T-helper 2 cell treated with Interferon-gamma antibody and Interleukin-4, amounts not matched to agents 100 ng/mL and 5 ng/mL, for 36 hours (primary cell): ENCODE measurements around the gene EME2. TPM values are rescaled to one million over a fixed set of nuclear protein-coding genes. Genes with fewer than 3 reads are reported as not detected.

Experiments used
- intact Hi-C: fragments of 100-400 bp; cut with micrococcal nuclease; formaldehyde crosslinking; loops from one replicate; pipeline ENCODE4 v1.15.1; 2023
- total RNA-seq: library from RNA; stranded (reverse); gene quantifications from 2 replicates; pipeline ENCODE4 v1.2.3, GENCODE V29; 2022

EME2 gene
- total RNA-seq, 1 donor from 2014 or later: 34.1 TPM

DNA sequence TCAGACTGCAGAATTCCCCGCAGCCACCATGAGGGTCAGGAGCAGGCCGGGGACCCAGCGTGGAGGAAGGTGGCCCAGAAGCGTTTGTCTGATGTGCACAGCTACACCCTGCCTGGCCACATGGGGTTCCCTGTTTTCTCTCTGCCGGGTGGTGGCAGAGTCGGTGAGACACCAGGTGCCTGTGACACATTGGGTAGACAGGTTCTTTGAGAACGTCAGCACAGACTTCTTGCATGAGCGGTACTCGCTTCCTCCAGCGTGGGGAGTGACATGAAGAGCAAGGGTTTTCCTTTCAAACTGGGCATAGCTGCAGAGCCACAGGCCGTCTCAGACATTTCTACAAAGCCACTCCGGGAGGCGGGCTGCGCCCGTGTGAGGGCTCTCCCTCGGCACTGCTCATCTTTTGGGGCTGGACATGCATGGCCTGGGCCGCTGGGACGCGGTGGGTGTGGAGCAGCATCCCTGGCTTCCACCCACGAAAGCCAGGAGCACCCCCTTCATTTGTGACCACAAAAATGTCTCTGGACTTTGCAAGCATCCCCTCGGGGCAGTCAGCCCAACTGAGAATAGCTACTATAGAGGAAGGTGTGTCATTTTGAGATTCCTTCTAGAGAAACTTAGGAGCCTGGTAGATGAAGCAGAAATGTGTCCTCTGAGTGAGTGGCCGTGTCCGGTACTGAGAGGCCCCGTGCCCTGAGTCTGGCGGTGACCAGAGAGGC is 27.3 kb upstream of the EME2 start:
- intact Hi-C loops: no loop called here

DNA sequence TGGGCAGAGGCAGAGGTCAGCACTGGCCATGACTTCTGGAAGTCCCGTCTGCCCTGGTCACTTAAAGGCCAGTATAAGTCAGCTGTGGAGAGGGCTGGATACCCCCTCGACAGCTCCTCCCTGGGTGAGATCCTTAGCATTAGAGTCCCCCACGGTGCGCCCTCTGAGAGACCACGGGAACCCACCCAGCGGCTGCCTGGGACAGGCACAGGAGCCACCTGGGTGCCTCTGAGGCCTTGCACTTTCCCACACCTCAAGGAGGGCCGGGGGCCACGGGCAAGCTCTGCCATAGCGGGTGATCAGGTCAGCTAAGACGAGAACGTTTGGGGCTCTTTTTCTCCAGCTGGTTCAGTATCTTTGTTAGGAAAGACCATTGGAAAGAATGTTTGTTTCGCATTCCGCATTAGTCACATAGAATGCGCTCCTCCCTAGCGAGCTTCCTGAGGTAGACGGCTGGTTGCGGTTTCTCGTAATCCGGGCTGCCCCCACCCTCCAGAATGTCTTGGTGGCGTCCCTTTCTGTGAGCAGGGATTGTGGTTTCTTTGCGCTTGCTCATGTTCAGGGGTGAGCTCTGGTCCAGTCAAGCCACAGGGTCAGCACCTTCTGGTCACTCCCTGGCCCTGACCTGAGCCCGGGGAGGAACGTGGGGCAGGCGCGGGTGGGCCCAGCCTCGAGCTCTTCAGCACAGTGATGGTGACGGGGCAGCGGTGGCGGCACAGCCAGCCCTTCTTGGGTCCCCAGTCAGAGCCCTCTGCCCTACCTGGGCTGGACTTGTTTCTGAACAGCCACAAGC is 26.5 kb upstream of the EME2 start:
- intact Hi-C loops: no loop called here

DNA sequence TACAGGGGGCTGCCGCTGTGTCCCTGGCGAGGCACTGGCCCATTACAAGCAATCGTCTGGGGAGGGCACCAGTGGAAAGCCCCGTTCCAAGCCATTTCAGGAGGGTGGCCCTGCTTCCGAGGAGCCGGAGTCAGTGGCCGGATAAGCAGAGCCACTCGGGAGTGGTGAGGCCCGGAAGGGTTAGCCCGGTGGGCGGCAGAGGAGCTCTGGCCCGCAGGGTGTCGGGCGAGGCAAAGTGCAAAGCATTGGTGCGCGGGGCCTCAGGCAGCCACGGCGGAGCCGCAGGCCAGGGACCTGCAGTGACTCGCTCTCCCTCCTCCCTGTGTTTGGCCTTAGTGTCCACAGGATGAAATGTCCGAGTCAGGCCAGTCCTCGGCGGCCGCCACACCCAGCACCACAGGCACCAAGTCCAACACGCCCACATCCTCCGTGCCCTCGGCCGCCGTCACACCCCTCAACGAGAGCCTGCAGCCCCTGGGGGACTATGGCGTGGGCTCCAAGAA is 25.9 kb upstream of the EME2 start:
- intact Hi-C loops: no loop called here

- intact Hi-C loops: no loop called here
Observed at GRCh38 chr16:1747934-1748333, 24.7 kb upstream of the EME2 start.

- intact Hi-C loops: no loop called here
Observed at GRCh38 chr16:1749152-1750117, 23.2 kb upstream of the EME2 start.

DNA sequence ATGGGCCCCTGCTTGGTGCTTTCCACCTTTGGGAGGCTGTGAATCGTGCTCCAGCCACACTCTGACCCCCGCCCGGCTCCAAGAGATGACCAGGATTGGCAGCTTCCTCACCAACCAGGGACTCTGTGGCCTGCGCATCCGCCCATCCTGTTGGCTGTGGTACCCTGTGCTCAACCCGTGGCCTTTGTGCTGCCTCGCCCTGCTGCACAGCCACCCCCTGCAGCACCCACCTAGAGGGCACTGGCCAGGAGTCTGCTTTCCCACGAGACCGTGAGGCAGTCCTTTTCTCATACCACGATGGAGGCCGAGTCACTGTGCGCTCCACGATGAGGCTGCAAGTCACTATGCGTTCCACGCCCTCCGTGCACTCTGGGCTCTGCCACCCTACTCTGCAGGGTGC is 20.7 kb upstream of the EME2 start:
- intact Hi-C loops: no loop called here

- intact Hi-C loops: no loop called here
Observed at GRCh38 chr16:1752853-1753252, 19.8 kb upstream of the EME2 start.

DNA sequence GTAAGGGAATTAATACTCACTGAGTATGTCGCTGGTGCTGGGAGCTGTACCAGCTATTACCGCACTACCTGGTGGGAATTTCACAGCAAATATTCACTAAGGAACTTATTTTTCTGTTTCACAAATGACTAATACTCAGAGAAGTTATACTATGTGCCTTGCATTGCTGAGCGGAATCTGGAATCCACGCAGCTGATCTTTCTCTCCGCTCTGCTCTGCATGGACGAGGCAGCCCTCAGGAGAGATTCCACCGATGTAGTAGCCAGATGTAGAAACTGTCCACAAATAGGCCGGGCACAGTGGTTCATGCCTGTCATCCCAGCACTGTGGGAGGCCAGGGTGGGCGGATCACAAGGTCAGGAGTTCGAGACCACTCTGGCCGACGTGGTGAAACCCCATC is 18.4 kb upstream of the EME2 start:
- intact Hi-C loops: no loop called here

DNA sequence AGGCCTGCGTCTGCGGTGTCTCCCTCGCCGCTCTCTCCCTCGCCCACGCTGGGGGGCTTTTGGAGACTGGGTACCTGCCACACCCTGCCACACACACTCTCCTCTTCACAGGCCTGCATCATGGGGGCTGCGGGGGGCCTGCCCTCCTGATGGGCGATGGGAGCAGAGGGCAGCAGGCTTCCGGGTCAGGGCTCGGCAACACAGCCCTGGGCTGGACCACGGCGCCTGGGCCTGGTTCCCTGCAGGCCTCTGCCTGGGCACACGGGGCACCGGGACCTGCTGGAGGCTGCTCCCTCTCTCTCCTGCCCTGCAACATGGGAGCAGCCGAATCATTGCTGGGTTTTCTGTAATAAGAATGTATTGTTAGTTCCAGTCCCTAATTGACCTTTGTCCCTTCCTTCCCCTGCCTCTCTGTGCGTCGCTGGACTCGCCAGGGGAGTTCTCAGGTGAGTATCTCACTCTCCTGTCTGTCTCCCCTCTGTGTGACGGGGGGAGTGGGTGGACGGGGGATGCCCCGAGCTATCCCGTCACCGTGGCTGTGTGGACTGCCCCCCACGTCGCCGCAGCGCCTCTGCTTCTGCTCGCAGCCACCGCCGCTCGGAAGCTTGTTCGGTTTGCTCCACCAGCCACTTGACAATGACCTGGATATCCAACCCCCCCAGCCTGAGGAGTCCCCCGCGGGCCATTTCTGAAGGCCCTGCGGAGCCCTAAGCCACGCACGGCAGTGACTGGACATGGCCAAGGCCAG is 14.7 kb upstream of the EME2 start:
- intact Hi-C loops: no loop called here

- intact Hi-C loops: no loop called here
Observed at GRCh38 chr16:1758923-1759322, 13.7 kb upstream of the EME2 start.

DNA sequence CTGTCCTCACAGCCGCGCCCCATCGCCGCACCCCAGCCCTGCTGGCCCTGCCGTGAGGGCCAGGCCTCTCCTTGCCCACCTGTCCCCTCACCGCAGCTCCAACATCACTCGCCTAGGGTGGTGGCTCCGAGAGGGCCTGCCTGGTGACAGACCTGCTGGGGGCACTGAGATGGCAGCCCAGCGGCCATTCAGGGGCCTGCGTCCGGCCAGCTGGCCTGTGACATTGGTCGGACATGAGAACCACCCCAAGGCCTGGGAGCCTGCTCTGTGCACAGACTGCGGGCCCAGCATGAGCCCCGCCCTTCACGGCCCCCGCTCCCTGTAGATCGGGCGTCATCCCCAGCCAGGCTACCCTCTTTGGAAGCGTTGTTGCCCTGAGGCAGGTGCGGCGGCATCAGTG is 13.1 kb upstream of the EME2 start:
- intact Hi-C loops: no loop called here

DNA sequence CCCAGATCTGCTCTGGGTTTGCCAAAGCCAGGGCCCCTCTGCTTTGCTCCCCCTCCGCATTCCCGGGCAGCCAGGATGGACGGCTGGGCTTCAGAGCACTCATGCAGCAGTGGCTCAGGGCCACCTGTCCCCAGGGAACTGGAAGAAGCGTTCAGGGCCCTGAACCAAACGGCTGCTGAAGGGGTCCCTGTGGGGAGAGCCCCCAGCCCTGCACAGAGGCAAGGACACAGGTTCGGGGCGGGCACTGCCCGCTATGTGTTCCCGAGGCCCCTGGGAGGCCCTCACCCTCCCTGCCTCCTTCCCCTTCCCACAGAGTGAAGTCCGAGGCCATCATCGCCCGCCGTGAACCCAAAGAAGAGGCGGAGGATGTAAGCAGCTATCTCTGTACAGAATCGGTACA is 11.7 kb upstream of the EME2 start:
- intact Hi-C loops: no loop called here

- intact Hi-C loops: no loop called here
Observed at GRCh38 chr16:1761751-1762150, 10.9 kb upstream of the EME2 start.

DNA sequence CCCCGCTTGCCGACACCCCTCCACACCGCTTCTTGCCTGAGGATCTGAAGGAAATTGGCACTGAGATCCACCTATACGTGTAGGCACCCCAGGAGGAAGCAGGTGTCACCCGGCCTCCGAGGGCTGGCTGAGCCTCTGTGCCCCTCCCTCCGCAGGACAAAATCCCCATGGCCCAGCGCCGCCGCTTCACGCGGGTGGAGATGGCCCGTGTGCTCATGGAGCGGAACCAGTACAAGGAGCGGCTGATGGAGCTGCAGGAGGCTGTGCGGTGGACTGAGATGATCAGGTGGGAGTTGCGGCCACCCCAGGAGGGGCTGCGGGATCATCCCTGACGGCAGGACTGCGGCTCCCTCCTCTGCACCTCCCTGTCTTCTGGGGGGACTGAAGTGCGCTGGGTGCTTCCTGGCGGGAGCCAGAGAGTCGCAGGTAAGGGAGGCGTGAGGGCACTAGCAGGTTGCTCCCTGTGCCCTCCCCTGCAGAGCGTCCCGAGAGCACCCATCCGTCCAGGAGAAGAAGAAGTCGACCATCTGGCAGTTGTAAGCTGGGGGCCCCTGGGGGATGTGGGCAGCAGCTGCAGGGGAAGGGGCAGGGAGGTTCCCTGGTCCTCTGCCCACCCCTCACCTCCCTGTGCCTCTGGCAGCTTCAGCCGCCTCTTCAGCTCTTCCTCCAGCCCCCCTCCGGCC is 10.3 kb upstream of the EME2 start:
- intact Hi-C loops: no loop called here

GRCh38 chr16:1762879-1763520 is 9.6 kb upstream of the EME2 start:
- intact Hi-C loops: no loop called here

GRCh38 chr16:1763521-1764511 is 8.8 kb upstream of the EME2 start:
- intact Hi-C loops: no loop called here

DNA sequence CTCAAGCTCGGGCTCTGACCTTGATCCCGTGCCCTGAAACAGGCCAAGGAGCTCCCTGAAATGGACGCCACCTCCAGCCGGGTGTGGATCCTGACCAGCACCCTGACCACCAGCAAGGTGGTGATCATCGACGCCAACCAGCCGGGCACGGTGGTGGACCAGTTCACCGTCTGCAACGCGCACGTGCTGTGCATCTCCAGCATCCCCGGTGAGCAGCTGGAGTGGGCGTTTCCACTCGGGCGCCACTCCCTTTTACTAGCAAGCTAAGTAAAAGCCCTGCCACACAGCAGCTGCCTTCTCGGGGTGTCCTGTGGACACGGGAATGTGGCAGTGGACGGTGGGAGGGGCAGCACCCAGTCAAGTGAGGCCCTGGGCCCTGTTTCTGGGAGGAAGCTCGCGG is 7.6 kb upstream of the EME2 start:
- intact Hi-C loops: no loop called here

DNA sequence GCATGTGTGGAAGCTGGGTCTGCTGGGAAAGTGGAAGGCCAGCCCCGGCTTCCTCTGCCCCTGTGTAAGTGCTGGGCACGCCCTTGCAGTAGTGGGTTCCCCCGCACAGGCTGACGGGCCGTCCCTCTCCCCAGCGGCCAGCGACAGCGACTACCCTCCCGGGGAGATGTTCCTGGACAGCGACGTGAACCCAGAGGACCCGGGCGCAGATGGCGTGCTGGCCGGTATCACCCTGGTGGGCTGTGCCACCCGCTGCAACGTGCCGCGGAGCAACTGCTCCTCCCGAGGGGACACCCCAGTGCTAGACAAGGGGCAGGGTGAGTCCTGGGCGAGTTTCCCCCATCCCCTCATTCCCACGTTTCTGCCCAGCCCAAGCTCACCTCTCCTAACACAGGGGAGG is 6.8 kb upstream of the EME2 start:
- intact Hi-C loops: no loop called here

DNA sequence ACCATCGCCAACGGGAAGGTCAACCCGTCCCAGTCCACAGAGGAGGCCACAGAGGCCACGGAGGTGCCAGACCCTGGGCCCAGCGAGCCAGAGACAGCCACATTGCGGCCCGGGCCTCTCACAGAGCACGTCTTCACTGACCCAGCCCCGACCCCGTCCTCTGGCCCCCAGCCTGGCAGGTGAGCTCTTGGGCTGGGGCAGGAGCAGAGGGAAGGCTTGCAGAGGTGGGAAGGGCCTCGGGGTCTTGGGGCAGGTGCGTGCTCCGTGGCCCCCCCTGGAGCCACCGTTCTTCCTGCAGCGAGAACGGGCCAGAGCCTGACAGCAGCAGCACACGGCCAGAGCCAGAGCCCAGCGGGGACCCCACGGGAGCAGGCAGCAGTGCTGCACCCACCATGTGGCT is 6.4 kb upstream of the EME2 start:
- intact Hi-C loops: no loop called here
